NCI-H2196 (cell line): ENCODE measurements around the gene INPP4B.
"Not testable (repeated sequence)": the region's sequence is repeated elsewhere in the genome, so short reads cannot be mapped to it uniquely, and the experiment has no call there.

Experiments
- DNase-seq: peaks from one replicate; lab custom pipeline; 2025; ENCODE audit not compliant: unreplicated experiment; lab: John Stamatoyannopoulos, UW

Gene INPP4B

GRCh38 chr4:142826503-142827241 is 19.4 kb downstream of the INPP4B start:
- DNase-seq: no peak

DNA sequence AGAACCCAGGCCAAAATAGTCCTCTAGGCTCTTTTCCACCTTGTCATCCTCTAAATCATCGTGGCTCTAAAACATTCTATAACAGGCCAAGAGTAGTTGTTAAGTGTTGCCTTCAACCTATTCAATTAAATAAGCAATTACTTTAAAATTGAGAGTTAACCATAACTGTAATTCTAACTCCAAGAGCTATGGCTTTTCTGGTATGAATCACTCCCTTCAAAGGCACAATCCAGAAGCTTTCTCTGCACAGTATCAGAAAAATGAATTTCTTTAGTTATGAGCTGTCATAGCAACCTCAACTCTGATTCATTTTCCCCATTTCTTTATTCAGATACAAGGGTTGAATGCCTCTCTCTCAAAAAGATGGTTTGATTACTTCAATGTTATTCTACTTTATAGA is 21.7 kb downstream of the INPP4B start:
- no peak for DNase-seq

- no peak for DNase-seq
These were observed 22.3 kb downstream of the INPP4B start for GRCh38 chr4:142823796-142824195.

DNA sequence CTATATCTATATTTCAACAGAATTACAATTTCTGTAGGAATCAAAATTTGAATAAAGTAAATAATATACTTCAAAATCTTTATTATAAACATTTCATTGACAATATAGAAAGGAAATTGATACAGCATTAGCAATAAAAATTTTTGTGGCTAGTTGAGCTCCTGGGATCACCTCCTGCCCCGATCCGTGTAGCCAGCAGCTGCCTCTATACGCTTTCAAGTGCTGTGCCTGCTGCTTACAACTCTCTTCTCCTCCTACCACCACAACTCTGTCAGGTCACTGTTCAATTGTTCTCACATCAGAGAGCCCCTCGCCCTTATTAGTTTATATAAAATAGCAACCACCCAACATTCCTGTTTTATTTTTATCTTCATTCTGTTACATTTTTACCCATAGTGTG is 27.6 kb downstream of the INPP4B start:
- no peak for DNase-seq

DNA sequence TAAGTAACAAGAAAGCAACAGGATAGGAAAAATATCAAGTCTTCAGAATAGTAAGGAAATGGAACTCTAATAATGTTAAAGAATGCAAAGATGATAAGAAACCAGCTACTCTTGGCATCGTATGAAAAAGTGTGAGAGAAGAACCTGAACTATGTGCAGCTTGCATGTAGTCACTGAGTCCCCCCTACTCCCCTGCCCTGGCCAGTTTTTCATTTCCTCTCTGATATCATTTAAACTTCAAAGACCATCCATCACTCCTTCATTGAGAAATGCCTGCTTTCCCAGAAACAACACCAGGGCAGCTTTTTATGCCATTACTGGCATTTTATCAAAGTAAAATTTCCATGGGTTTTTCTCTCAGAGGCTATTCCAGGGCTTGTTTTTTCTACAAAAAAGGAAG is 28.1 kb downstream of the INPP4B start:
- DNase-seq: no peak

DNA sequence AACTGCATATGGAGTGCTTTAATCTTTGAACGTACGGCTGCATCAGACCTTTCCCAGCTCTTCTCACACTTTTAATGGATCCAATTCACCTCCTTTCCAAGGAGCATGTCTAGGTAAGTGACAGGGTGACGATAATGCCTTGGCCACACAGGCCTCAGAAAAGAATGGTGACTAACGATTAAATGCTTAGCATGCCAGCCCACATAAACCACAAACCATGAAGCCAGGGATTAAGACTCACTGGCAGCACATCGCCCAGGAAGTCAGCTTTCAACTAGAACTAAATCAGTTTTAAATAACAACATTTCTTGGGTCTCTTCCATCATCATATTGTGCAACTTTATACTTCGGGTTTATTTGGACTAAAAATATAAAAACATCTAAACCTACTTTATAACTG is 28.7 kb downstream of the INPP4B start:
- DNase-seq: no peak

- no peak for DNase-seq
These were observed 30.3 kb downstream of the INPP4B start for GRCh38 chr4:142815834-142816233.

- DNase-seq: no peak
These were observed 32.7 kb downstream of the INPP4B start for GRCh38 chr4:142813388-142813787.

- no peak for DNase-seq
These were observed 34.0 kb downstream of the INPP4B start for GRCh38 chr4:142812091-142812490.

- no peak for DNase-seq
These were observed 35.1 kb downstream of the INPP4B start for GRCh38 chr4:142811034-142811433.

GRCh38 chr4:142809559-142809958 is 36.5 kb downstream of the INPP4B start:
- DNase-seq: no peak

DNA sequence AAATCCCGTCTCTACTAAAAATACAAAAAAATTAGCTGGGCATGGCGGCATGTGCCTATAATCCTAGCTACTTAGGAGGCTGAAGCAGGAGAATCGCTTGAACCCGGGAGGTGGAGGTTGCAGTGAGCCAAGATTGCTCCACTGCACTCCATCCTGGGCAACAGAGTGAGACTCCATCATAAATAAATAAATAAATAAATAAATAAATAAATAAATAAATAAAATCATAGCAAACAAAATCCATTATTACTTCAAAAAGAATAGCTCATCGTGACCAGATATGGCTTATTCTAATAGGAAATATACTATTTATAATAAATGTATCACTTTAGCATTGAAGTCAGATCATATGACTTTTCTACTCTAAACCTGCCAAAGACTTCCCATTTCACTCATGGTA is 42.2 kb downstream of the INPP4B start:
- not testable (repeated sequence) for DNase-seq

DNA sequence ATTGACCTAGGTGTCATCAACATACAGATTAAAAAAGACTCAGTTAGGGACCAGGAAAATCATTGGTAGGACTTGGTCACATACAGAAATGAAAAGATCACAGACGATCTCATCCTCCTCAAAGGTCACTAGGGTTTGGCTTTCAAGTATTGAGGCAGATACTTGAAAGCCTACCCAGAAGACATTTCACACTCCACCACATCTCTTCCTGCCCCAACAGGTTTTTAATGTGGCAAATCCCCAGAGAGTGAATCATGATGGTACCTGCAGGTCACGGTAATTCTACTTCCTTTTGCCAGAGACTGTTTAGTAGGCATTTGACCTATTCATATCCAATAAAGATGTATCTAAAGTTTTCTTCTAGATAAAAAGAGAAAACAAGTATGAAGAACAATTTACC is 44.1 kb downstream of the INPP4B start:
- DNase-seq: no peak

GRCh38 chr4:142781114-142781513 is 65.0 kb downstream of the INPP4B start:
- no peak for DNase-seq

- DNase-seq: no peak
These were observed 67.2 kb downstream of the INPP4B start for GRCh38 chr4:142778900-142779299.

- no peak for DNase-seq
These were observed 67.7 kb downstream of the INPP4B start for GRCh38 chr4:142778430-142778829.

DNA sequence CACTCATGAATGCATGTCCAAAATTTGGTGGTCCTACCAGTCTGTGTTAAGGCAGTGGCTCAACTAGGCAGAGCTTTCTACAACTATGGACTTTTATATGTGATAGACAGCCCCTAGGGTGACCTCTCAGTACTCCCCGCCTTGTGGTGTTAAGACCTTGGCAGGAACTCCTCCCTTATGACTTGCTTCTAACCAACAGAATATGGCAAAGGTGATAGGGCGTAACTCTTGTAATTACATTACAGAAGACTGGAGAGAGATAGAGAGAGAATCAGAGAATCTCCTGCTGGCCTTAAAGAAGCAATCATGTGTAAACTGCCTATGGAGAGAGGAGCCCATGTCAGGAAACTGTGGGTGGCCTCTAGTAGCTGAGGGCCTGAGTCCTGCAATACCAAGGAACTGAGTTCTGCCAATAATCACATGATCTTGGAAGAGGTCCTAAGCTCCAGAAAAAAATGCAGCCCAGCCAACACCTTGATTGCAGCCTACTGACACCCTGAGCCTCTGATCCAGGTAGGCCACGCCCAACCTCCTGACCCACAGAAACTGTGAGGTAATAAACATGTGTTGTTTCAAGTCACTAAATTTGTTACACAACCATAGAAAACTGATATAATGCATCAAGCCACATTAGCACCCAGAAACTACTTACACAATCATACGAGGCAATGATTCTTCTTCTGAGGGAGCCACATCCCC is 68.9 kb downstream of the INPP4B start:
- DNase-seq: no peak

DNA sequence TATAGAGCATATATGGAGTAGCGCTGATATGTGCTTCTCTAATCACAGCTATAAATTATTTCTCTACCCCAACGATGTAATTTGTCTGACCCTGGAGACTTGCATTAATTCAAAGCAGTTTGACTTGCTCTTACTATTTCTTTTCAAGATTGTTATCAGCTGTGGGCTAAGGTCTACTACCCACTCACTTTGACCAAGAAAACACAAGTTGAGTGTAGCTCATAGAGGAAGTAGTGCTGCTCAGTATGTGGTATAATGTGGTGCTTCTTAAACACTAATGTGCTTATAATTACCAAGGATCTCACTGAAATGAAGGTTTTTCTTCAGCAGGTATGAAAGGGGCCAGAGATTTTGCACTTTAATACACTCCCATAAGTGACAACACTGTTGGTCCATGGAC is 70.1 kb downstream of the INPP4B start:
- no peak for DNase-seq

GRCh38 chr4:142773505-142773904 is 72.6 kb downstream of the INPP4B start:
- DNase-seq: no peak

- no peak for DNase-seq
These were observed 83.8 kb downstream of the INPP4B start for GRCh38 chr4:142762280-142762679.

DNA sequence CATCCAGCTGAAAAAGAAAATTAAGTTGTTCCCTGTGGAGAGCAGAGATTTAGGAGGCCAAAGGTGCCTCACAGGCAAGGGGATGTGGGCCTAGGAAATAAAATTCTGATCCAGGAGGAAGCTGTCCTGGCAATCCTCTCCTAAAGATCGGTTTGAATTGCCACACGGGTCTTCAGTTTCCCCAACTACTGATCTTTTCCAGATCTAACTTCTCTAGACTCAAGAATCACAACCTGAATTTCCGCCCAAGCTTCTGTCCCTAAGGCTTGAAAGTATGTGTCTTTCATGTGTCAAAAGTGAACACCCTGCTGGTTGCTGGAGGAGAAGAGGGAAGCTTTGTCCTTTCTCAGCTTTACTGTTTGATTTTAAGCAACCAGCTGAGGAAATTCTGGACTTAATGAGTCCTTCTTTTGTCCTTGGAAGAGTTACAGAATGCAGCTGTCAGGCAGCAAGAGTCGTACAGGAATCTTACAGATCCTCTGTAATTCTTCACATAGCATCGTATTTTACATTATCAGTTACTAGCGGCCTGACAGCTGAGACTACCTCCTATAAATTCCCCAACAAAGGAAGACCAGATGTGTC is 93.8 kb downstream of the INPP4B start:
- DNase-seq: no peak

- no peak for DNase-seq
These were observed 102.8 kb downstream of the INPP4B start for GRCh38 chr4:142743121-142743825.
